Glutamatergic neuron (in vitro differentiated cells): ENCODE measurements around the gene IRF1. TPM values are rescaled to one million over a fixed set of nuclear protein-coding genes. Genes with fewer than 3 reads are reported as not detected.

ENCODE experiments used
- DNase-seq: peaks from one replicate; pipeline ENCODE4 v3.0.0; 2022
- H3K27ac Mint-ChIP-seq: one replicate; pipeline ENCODE4 v1.8.0; 2020; ENCODE audit warnings: mild to moderate bottlenecking, mixed read lengths, inconsistent platforms; ENCODE audit not compliant: unreplicated experiment
- H3K27me3 Mint-ChIP-seq: one replicate; pipeline ENCODE4 v1.8.0; 2020; ENCODE audit warnings: mild to moderate bottlenecking, moderate library complexity, mixed read lengths, inconsistent platforms; ENCODE audit not compliant: unreplicated experiment
- H3K36me3 Mint-ChIP-seq: one replicate; pipeline ENCODE4 v1.8.0; 2020; ENCODE audit warnings: mild to moderate bottlenecking, mixed read lengths, inconsistent platforms; ENCODE audit not compliant: unreplicated experiment
- H3K4me1 Mint-ChIP-seq: one replicate; pipeline ENCODE4 v1.8.0; 2020; ENCODE audit warnings: mild to moderate bottlenecking, low read depth, mixed read lengths, inconsistent platforms; ENCODE audit not compliant: unreplicated experiment
- H3K4me3 Mint-ChIP-seq: one replicate; pipeline ENCODE4 v1.8.0; 2020; ENCODE audit warnings: mild to moderate bottlenecking, mixed read lengths, inconsistent platforms; ENCODE audit not compliant: unreplicated experiment
- H3K9me3 Mint-ChIP-seq: one replicate; pipeline ENCODE4 v1.8.0; 2020; ENCODE audit warnings: mild to moderate bottlenecking, moderate library complexity, mixed read lengths, inconsistent platforms; ENCODE audit not compliant: unreplicated experiment
- CTCF ChIP-seq: fragments of 200-600 bp; sonication (generic); IDR thresholded peaks from one replicate; pipeline ENCODE4 v1.5.0; 2021; ENCODE audit not compliant: partially characterized antibody, unreplicated experiment
- total RNA-seq: library from RNA; stranded (reverse); fragmentation: NEBNext Ultra II Directional; extraction: Animal tissue kit (Norgen Biotek cat#: 25700); gene quantifications from one replicate; pipeline ENCODE4 v1.2.1, GENCODE V29; 2021; ENCODE audit not compliant: unreplicated experiment

IRF1 gene
- total RNA-seq, 1 donor from 2014 or later, result 2.8 TPM

- H3K27me3 Mint-ChIP-seq, result peaks cover 3% of the 10 kb centered on the region
- H3K9me3 Mint-ChIP-seq, result peaks cover 10% of the 10 kb centered on the region
- peaks cover 7% of the 10 kb centered on the region for H3K4me1 Mint-ChIP-seq
- H3K27ac Mint-ChIP-seq, result peak overlapping the region; percentile 66
- TF ChIP-seq CTCF, result no peak
- no peak overlapping the region for H3K4me3 Mint-ChIP-seq
- DNase-seq, result no peak
- H3K36me3 Mint-ChIP-seq, result peaks cover 6% of the 10 kb centered on the region
These were observed 20.0 kb downstream of the IRF1 start for GRCh38 chr5:132470596-132470995.

DNA sequence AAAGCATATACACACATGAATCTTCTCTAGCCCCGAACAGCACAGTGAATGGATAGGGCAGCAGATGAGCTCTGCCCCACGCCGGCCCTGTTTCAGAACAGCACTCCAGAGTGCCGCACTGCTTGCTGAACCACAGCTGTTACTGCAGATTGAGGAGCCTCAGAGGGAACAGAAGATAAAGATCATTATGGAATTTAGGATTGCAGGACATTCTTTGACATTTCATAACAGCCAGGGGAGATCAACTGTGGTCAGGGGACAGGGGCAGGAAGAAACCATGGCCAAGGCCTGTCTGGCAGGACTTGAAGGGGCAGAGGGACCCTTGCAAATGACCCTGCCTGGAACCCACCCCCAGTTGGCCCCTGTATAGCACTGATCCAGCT lies 20.6 kb downstream of the IRF1 start:
- peaks cover 8% of the 10 kb centered on the region for H3K4me1 Mint-ChIP-seq
- peaks cover 6% of the 10 kb centered on the region for H3K36me3 Mint-ChIP-seq
- no peak overlapping the region for H3K27ac Mint-ChIP-seq
- DNase-seq, result no peak
- no peak for TF ChIP-seq CTCF
- no peak overlapping the region for H3K4me3 Mint-ChIP-seq
- H3K27me3 Mint-ChIP-seq, result peaks cover 3% of the 10 kb centered on the region
- H3K9me3 Mint-ChIP-seq, result peaks cover 10% of the 10 kb centered on the region

DNA sequence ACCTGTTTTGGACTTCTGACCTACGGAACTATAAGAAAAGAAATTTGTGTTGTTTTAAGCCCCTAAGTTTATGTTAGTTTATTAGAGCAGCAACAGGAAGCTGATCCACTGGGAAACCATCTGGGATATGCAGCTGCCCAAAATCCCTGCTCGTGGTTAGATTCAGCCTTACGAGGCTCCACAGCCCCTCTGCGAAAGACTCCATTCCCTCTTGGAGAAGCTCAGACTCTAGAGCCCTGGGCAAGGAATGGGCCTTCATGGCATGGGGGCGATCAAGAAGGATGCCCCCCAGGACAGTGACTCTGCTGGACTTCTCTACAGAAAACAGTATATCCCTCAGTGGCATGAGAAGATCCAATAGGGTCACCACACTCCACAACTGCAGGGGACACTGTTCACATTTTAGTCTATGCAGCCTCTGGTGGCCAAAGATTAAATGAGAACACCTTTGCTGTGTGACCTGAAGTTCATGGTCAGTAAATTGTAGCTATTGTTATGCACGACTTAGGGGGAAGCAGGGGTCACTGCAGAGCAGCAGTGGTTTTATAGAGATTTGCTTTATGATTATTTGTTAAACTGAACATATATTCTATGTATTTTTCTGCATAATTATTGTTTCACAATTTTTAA lies 21.1 kb downstream of the IRF1 start:
- Mint-ChIP-seq H3K27ac (no peak overlapping the region), H3K27me3 (peaks cover 3% of the 10 kb centered on the region), H3K4me1 (peaks cover 12% of the 10 kb centered on the region), H3K9me3 (peaks cover 11% of the 10 kb centered on the region), H3K4me3 (no peak overlapping the region), H3K36me3 (peaks cover 6% of the 10 kb centered on the region)
- DNase-seq, result no peak
- TF ChIP-seq CTCF, result no peak

DNA sequence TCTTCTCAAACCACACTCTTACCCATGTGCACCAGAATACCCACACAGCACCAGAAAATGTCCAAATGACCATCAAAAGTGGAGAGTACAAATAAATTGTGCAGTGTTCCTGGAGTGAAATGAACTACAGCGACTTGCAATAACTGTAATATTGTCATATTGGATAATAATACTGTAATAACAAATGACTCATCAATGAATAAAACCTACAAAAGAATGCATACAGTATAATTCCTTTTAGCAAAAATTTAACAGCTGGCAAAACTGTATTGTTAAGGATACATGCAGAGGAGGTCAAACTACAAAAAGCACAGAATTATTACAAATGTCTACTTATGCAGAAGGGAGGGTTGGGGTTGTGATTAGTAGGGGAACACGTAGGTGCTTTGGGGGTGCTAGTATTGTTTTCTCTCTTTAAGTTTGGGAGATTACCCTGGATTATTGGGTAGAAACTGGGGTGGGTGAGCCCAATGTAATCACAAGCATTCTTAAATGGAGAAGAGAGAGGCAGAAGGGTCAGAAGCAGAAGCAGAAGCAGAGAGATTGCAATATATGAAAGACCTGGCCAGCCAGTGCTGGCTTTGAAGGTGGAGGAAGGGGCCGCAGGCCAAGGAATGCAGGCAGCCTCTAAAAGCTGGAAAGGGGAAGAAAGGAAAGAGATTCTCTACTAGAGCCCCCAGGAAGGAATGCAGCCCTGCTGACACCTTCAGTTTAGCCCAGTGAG lies 21.8 kb downstream of the IRF1 start:
- Mint-ChIP-seq H3K4me1 (peaks cover 15% of the 10 kb centered on the region), H3K4me3 (no peak overlapping the region), H3K27me3 (peaks cover 4% of the 10 kb centered on the region), H3K36me3 (peaks cover 6% of the 10 kb centered on the region), H3K9me3 (peaks cover 12% of the 10 kb centered on the region), H3K27ac (no peak overlapping the region)
- TF ChIP-seq CTCF, result no peak
- no peak for DNase-seq
